ENCODE measurements around the gene NAALADL2. TPM values are rescaled to one million over a fixed set of nuclear protein-coding genes. Genes with fewer than 3 reads are reported as not detected.

NAALADL2 gene
- total and polyA plus RNA-seq, 9 of the 15 experiments (the other 6 are each of a cell fraction or from before 2014, with no cell fraction given), result 0.29 to 1.1 (median 0.79) TPM; not detected in 1

DNA sequence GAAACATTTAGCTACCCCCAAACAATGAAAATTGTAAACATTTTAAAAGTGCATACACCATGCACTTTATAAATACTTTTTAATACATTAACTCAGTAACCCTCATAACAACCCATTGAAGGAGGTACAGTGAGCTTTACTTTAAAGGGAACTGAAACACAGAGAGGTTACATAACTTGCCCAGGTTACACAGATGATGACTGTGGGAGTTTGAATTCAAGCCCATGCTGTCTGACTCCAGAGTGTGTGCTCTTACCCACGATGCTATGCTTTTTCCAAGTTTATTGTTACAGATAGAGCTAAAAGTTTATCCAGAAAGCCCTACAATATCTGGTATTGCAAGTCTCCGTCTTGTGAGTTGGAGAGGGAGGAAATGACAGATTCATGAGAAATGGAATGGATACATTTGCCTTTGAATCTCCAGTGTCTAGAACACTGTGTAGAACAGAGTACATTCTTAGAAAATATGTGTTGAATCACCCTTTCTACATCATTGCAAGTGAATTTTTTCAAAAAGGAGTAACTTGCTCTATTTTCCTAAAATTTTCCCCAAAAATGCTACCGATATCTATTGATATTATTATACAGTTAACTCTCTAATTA lies 428.3 kb downstream of the NAALADL2 start (continued):
- TF ChIP-seq SRSF3 (IDR thresholded peaks at IDR 0.05; ENCODE audit: insufficient read depth, low read length), result no peak

DNA sequence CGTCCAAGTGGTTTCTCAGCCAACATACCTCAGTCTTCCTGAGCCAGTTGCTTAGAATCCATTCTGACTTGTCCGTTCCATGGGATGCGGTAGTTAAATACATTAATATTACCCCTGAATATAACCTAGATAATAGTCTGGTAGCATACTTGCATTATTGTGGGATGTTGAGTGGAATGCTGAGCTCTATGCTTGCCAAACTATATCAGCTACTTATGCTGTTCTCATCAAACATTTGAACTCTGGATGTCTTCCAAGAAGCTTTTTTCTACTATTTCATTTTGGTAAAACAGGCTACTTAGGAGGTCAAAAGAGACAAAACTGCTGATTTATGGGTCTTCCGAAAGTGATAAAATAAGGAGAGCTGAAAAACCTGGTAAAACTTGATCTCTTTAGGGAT lies 429.5 kb downstream of the NAALADL2 start:
- Histone ChIP-seq H4K20me1 (replicated peaks; ENCODE audit: control insufficient read depth, insufficient read depth, low read length) (no peaks in the 10 kb centered on the region), H3K4me3 (no peak overlapping the region), H3K36me3 (ENCODE audit: control insufficient read depth, insufficient read depth, low read length) (no peaks in the 10 kb centered on the region), H3K27me3 (ENCODE audit: control insufficient read depth in 2 of 2, insufficient read depth in 2 of 2, low read length in 2 of 2) (no peaks in the 10 kb centered on the region), H3K79me2 (ENCODE audit: control insufficient read depth, insufficient read depth, low read length) (no peaks in the 10 kb centered on the region), H3K9me3 (replicated peaks; ENCODE audit: control insufficient read depth, insufficient read depth, low read depth, low read length) (no peaks in the 10 kb centered on the region), H3K27ac (ENCODE audit: extremely low read depth, low read depth, low read length) (no peak overlapping the region), H3K9ac (ENCODE audit: insufficient read depth in 1 of 2, low read depth in 2 of 2, low read length in 2 of 2) (no peak overlapping the region), H2AFZ (ENCODE audit: low read depth, low read length) (no peak overlapping the region), H3K4me2 (ENCODE audit: insufficient read depth, low read length) (no peak overlapping the region), H3K4me1 (replicated peaks in 1 of 2; ENCODE audit: control insufficient read depth in 2 of 2, insufficient read depth in 2 of 2, low read length in 2 of 2) (no peaks in the 10 kb centered on the region), H3K9me1 (ENCODE audit: control insufficient read depth, insufficient read depth, low read length) (no peaks in the 10 kb centered on the region)
- in situ Hi-C loops (cut with MboI) (loop anchor here (25.0 kb wide), 1 partner anchor 1951 kb away; no protein-coding TSS in a partner anchor), intact Hi-C loops (cut with micrococcal nuclease) (no loop called here)
- CTCF ChIA-PET (ENCODE audit: low intra/inter-chr PET ratio), result no interaction called here
- FAIRE-seq, result no peak
- WGBS (ENCODE audit: insufficient coverage, low coverage, missing lambda C conversion rate), result 0% methylated on average over 4 of the region's 4 CpGs
- ATAC-seq, result no peak
- no peak for DNase-seq (ENCODE audit: extremely low read depth in 1 of 4, low spot score in 3 of 4)
- POLR2A ChIA-PET, result no interaction called here
- TF ChIP-seq, protein P1, sequence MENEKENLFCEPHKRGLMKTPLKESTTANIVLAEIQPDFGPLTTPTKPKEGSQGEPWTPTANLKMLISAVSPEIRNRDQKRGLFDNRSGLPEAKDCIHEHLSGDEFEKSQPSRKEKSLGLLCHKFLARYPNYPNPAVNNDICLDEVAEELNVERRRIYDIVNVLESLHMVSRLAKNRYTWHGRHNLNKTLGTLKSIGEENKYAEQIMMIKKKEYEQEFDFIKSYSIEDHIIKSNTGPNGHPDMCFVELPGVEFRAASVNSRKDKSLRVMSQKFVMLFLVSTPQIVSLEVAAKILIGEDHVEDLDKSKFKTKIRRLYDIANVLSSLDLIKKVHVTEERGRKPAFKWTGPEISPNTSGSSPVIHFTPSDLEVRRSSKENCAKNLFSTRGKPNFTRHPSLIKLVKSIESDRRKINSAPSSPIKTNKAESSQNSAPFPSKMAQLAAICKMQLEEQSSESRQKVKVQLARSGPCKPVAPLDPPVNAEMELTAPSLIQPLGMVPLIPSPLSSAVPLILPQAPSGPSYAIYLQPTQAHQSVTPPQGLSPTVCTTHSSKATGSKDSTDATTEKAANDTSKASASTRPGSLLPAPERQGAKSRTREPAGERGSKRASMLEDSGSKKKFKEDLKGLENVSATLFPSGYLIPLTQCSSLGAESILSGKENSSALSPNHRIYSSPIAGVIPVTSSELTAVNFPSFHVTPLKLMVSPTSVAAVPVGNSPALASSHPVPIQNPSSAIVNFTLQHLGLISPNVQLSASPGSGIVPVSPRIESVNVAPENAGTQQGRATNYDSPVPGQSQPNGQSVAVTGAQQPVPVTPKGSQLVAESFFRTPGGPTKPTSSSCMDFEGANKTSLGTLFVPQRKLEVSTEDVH (IDR thresholded peaks at IDR 0.05; ENCODE audit: low read depth, partially characterized antibody), result no peak
- TF ChIP-seq RFX1 (IDR thresholded peaks at IDR 0.05) (no peak), GATA2 (CRISPR knock-in tag; IDR thresholded peaks at IDR 0.05) (no peak), CBX1 (IDR thresholded peaks at IDR 0.05; ENCODE audit: low read depth) (no peak), ZSCAN29 (IDR thresholded peaks at IDR 0.05) (no peak), ZNF384 (IDR thresholded peaks at IDR 0.05; ENCODE audit: low read depth, low read length) (no peak), LCOR (CRISPR knock-in tag; IDR thresholded peaks at IDR 0.05) (no peak)
- TF ChIP-seq, protein P2, sequence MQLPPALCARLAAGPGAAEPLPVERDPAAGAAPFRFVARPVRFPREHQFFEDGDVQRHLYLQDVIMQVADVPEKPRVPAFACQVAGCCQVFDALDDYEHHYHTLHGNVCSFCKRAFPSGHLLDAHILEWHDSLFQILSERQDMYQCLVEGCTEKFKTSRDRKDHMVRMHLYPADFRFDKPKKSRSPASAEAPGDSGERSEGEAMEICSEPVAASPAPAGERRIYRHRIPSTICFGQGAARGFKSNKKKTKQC (CRISPR knock-in tag; IDR thresholded peaks at IDR 0.05), result no peak
- no TSS peak for BruUV-seq (replicated peaks)
